A549 (cell line): ENCODE data around the gene ENTPD2. TPM values are rescaled to one million over a fixed set of nuclear protein-coding genes. Genes with fewer than 3 reads are reported as not detected.

Experiments
- ATAC-seq, 2 experiments: fragments of 200-7000 bp in 1 of 2; fragments of >200 bp in 1 of 2; cut with Nextera tagmentation in 1 of 2; cut with Tn5 transposase in 1 of 2; 3 replicates each; pipeline versions ENCODE4 v1.8.0 to v1.9.1; 2018 to 2020; ENCODE audit warnings: mild to moderate bottlenecking in 1 of 2, moderate library complexity in 1 of 2
- CTCF ChIA-PET: fragments of 300-600 bp; sonication (Branson Sonifier 250); formaldehyde crosslinking; extraction: SDS; loops from one replicate; lab custom pipeline; 2021; ENCODE audit warnings: antibody characterized with exemption, inconsistent platforms; lab: Yijun Ruan, JAX
- POLR2A ChIA-PET: fragments of 350-600 bp; formaldehyde crosslinking; extraction: SDS; loops from one replicate; lab custom pipeline; 2021; ENCODE audit warnings: antibody characterized with exemption, inconsistent platforms; lab: Yijun Ruan, JAX
- DNase-seq, 2 experiments: peaks; one replicate each; pipeline versions ENCODE4 v3.0.0 to v3.0.0-alpha.2; 2011 to 2016; ENCODE audit warnings: low read depth in 1 of 2, low spot score in 1 of 2
- FAIRE-seq: peaks from 2 replicates; lab custom pipeline; 2011; peaks lifted over from hg19 to GRCh38; lab: Jason Lieb, UNC
- H3K27ac ChIP-seq, 2 experiments: fragments of >200 bp; sonication (Bioruptor Twin); formaldehyde crosslinking; 3 replicates each; pipeline ENCODE4 v1.5.1; 2016 to 2017
- H3K4me1 ChIP-seq: fragments of >200 bp; sonication (Bioruptor Twin); formaldehyde crosslinking; 3 replicates; pipeline ENCODE4 v1.6.1; 2016
- H3K4me2 ChIP-seq: fragments of >200 bp; sonication (Bioruptor Twin); formaldehyde crosslinking; 3 replicates; pipeline ENCODE4 v1.6.1; 2016
- H3K4me3 ChIP-seq: fragments of >200 bp; sonication (Bioruptor Twin); formaldehyde crosslinking; 3 replicates; pipeline ENCODE4 v1.5.1; 2016
- H3K9me3 ChIP-seq: fragments of >200 bp; sonication (Bioruptor Twin); formaldehyde crosslinking; 3 replicates; pipeline ENCODE4 v1.6.1; 2016
- ATOH8 ChIP-seq: fragments of 250-450 bp; sonication (Bioruptor Pico); IDR thresholded peaks from 2 replicates; pipeline ENCODE4 v1.5.0; 2020; ENCODE audit warnings: low read depth, mild to moderate bottlenecking, moderate library complexity
- CBX2 ChIP-seq: fragments of 200-600 bp; sonication (generic); IDR thresholded peaks from 2 replicates; pipeline ENCODE4 v1.6.1; 2016; ENCODE audit warnings: low read depth, mild to moderate bottlenecking, borderline replicate concordance
- CHD4 ChIP-seq: fragments of 200-600 bp; sonication (generic); IDR thresholded peaks from 2 replicates; pipeline ENCODE4 v1.6.1; 2016; ENCODE audit warnings: antibody characterized with exemption, mild to moderate bottlenecking, borderline replicate concordance
- E2F6 ChIP-seq: IDR thresholded peaks from 2 replicates; pipeline ENCODE4 v1.6.1; 2012; ENCODE audit warnings: low read depth, borderline replicate concordance
- EP300 ChIP-seq, 2 experiments: fragments of >200 bp; sonication (Bioruptor Twin); formaldehyde crosslinking; IDR thresholded peaks; 2 replicates in 1 of 2; 3 replicates in 1 of 2; pipeline ENCODE4 v1.6.1; 2016 to 2017
- GATA3 ChIP-seq: IDR thresholded peaks from 2 replicates; pipeline ENCODE4 v1.6.1; 2012; ENCODE audit warnings: borderline replicate concordance
- HES2 ChIP-seq: fragments of >200 bp; sonication (Bioruptor Twin); formaldehyde crosslinking; IDR thresholded peaks from 2 replicates; pipeline ENCODE4 v1.6.1; 2016
- HMGXB4 ChIP-seq: fragments of 250-450 bp; sonication (Bioruptor Pico); IDR thresholded peaks from 2 replicates; pipeline ENCODE4 v1.5.0; 2021; ENCODE audit warnings: mild to moderate bottlenecking, moderate library complexity, borderline replicate concordance
- HOXA7 ChIP-seq: fragments of 250-450 bp; sonication (Bioruptor Pico); IDR thresholded peaks from 2 replicates; pipeline ENCODE4 v1.5.0; 2020; ENCODE audit warnings: mild to moderate bottlenecking, moderate library complexity
- KDM5A ChIP-seq: fragments of 200-600 bp; sonication (generic); IDR thresholded peaks from 2 replicates; pipeline ENCODE4 v1.6.1; 2016; ENCODE audit warnings: antibody characterized with exemption, mild to moderate bottlenecking
- MAX ChIP-seq: IDR thresholded peaks from 2 replicates; pipeline ENCODE4 v1.6.1; 2012
- NR3C1 ChIP-seq: fragments of >200 bp; sonication (Bioruptor Twin); formaldehyde crosslinking; IDR thresholded peaks from 3 replicates; pipeline ENCODE4 v1.6.1; 2017
- PHF8 ChIP-seq: fragments of 200-600 bp; sonication (generic); IDR thresholded peaks from 2 replicates; pipeline ENCODE4 v1.6.1; 2016; ENCODE audit warnings: low read depth, mild to moderate bottlenecking, antibody characterized with exemption, moderate library complexity, borderline replicate concordance
- REST ChIP-seq: fragments of 200-600 bp; sonication (generic); IDR thresholded peaks from 2 replicates; pipeline ENCODE4 v1.6.1; 2016; ENCODE audit warnings: antibody characterized with exemption, mild to moderate bottlenecking, moderate library complexity
- RFX5 ChIP-seq: fragments of 450-650 bp; IDR thresholded peaks from 2 replicates; pipeline ENCODE4 v1.7.1; 2014; ENCODE audit warnings: antibody characterized with exemption, mild to moderate bottlenecking, moderate library complexity
- TFCP2L1 ChIP-seq: fragments of 250-450 bp; sonication (Bioruptor Pico); IDR thresholded peaks from 2 replicates; pipeline ENCODE4 v1.5.0; 2021; ENCODE audit warnings: mild to moderate bottlenecking
- WGBS: methylation state at CpG from one replicate; pipeline ENCODE4 v1.1.6; 2017; ENCODE audit errors: missing lambda C conversion rate; 5-methylcytosine and 5-hydroxymethylcytosine counted together
- polyA plus RNA-seq, 4 experiments: library from polyadenylated mRNA; depleted of rRNA in 3 of 4; stranded (reverse); fragments of >200 nt; fragmentation: RNase III in 1 of 4; extraction: RNeasy Plus Mini Kit Qiagen cat#74134 plus additional on column Dnase treatment in 1 of 4; gene quantifications; 2 replicates in 3 of 4; 3 replicates in 1 of 4; pipeline ENCODE4 v1.2.3, GENCODE V29; 2011 to 2017

Gene ENTPD2
- polyA plus RNA-seq, 2 of the 4 experiments (the other 2 are of a cell fraction): 0.75 to 1.2 TPM

- FAIRE-seq: no peak
- Histone ChIP-seq H3K4me1 (no peaks in the 10 kb centered on the region), H3K27ac (no peak overlapping the region), H3K4me2 (no peak overlapping the region), H3K9me3 (no peaks in the 10 kb centered on the region), H3K4me3 (no peak overlapping the region)
- POLR2A ChIA-PET: interaction anchor here (0.5 to 0.8 kb wide), 2 partner anchors 9 to 128 kb away, joined by 3 to 4 read pairs; partner anchors contain the start of gene MAN1B1
- no peak for DNase-seq
- peak; percentile 40 to 63; a peak in 3 of 6 replicates for ATAC-seq
- WGBS: 81% methylated on average over 30 of the region's 30 CpGs
- TF ChIP-seq TFCP2L1 (CRISPR knock-in tag) (no peak), RFX5 (no peak), CBX2 (no peak), HMGXB4 (CRISPR knock-in tag) (no peak), REST (no peak), CHD4 (no peak), PHF8 (no peak), KDM5A (no peak), ATOH8 (CRISPR knock-in tag) (no peak), HES2 (no peak), E2F6 (no peak), NR3C1 (no peak), GATA3 (no peak), MAX (no peak), EP300 (IDR thresholded peaks at IDR 0.05) (no peak), HOXA7 (CRISPR knock-in tag) (no peak)
- CTCF ChIA-PET: interaction anchor here (0.7 to 24.0 kb wide), 13 partner anchors 10 to 188 kb away, joined by 3 to 321 read pairs (median 4); partner anchors contain the start of genes ANAPC2, MAN1B1, SAPCD2 and SSNA1
Observed at GRCh38 chr9:137095664-137096517, 42.0 kb upstream of the ENTPD2 start.
